PC-9 (cell line): ENCODE data around the gene PITHD1. TPM values are rescaled to one million over a fixed set of nuclear protein-coding genes. Genes with fewer than 3 reads are reported as not detected.

ENCODE experiments used
- BruUV-seq: library from RNA; stranded (reverse); fragments of 400-500 nt; replicated peaks from 2 replicates; lab custom pipeline; 2021; lab: Mats Ljungman, UMichigan
- CTCF ChIA-PET: fragments of 300-600 bp; sonication (Branson Sonifier 250); formaldehyde crosslinking; loops from one replicate; lab custom pipeline; 2022; ENCODE audit warnings: antibody characterized with exemption; lab: Charles Lee
- POLR2A ChIA-PET: fragments of 300-600 bp; sonication (Branson Sonifier 250); formaldehyde crosslinking; loops from one replicate; lab custom pipeline; 2022; ENCODE audit warnings: antibody characterized with exemption; ENCODE audit not compliant: unreplicated experiment; lab: Charles Lee
- DNase-seq, 2 experiments: peaks; one replicate each; pipeline versions ENCODE4 v3.0.0 to v3.0.0-alpha.2; 2015 to 2022; ENCODE audit warnings: mixed read lengths in 1 of 2
- H2AFZ ChIP-seq: fragments of 200-600 bp; sonication (generic); 2 replicates; pipeline ENCODE4 v1.8.1; 2017; ENCODE audit warnings: antibody characterized with exemption
- H3F3A ChIP-seq: fragments of 200-600 bp; sonication (generic); 2 replicates; pipeline ENCODE4 v1.8.1; 2017; ENCODE audit warnings: antibody characterized with exemption, mild to moderate bottlenecking, low read depth; ENCODE audit not compliant: insufficient read depth
- H3K27ac ChIP-seq: fragments of 200-600 bp; sonication (generic); 2 replicates; pipeline ENCODE4 v1.6.1; 2016; ENCODE audit warnings: mixed run types
- H3K27me3 ChIP-seq: fragments of 200-600 bp; sonication (generic); 2 replicates; pipeline ENCODE4 v1.6.1; 2016; ENCODE audit warnings: low read depth, mixed run types; ENCODE audit not compliant: insufficient read depth
- H3K36me3 ChIP-seq: fragments of 200-600 bp; sonication (generic); 2 replicates; pipeline ENCODE4 v1.6.1; 2016; ENCODE audit warnings: low read depth, mixed run types
- H3K4me1 ChIP-seq: fragments of 200-600 bp; sonication (generic); replicated peaks from 2 replicates; pipeline ENCODE4 v1.6.1; 2016; ENCODE audit warnings: mixed run types; ENCODE audit not compliant: insufficient read depth
- H3K4me2 ChIP-seq: fragments of 200-600 bp; sonication (generic); 2 replicates; pipeline ENCODE4 v1.6.1; 2017; ENCODE audit warnings: mixed run types
- H3K4me3 ChIP-seq: fragments of 200-600 bp; sonication (generic); 2 replicates; pipeline ENCODE4 v1.6.1; 2016; ENCODE audit warnings: mixed run types
- H3K79me2 ChIP-seq: fragments of 200-600 bp; sonication (generic); 2 replicates; pipeline ENCODE4 v1.6.1; 2017; ENCODE audit warnings: low read depth, mixed run types
- H3K9me2 ChIP-seq: fragments of 200-600 bp; sonication (generic); 2 replicates; pipeline ENCODE4 v1.8.1; 2017; ENCODE audit warnings: mild to moderate bottlenecking; ENCODE audit not compliant: insufficient read depth
- H3K9me3 ChIP-seq: fragments of 200-600 bp; sonication (generic); 2 replicates; pipeline ENCODE4 v1.8.1; 2016; ENCODE audit warnings: low read depth; ENCODE audit not compliant: insufficient read depth
- H4K20me1 ChIP-seq: fragments of 200-600 bp; sonication (generic); 2 replicates; pipeline ENCODE4 v1.8.1; 2017; ENCODE audit not compliant: insufficient read depth
- EZH2 ChIP-seq: fragments of 200-600 bp; sonication (generic); IDR thresholded peaks from 2 replicates; pipeline ENCODE4 v1.8.0; 2017; ENCODE audit warnings: antibody characterized with exemption, low read depth
- intact Hi-C: fragments of 100-400 bp; cut with micrococcal nuclease; formaldehyde crosslinking; loops from one replicate; pipeline ENCODE4 v1.10.0; 2022; ENCODE audit not compliant: unreplicated experiment
- total RNA-seq: library from RNA; stranded (reverse); gene quantifications from 2 replicates; pipeline ENCODE4 v1.2.3, GENCODE V29; 2021
- TF ChIP-seq, protein P1 (sequence below): fragments of 200-600 bp; sonication (generic); conservative IDR thresholded peaks from 2 replicates; pipeline ENCODE4 v1.6.1; 2017; ENCODE audit warnings: mixed run types, antibody characterized with exemption, mild to moderate bottlenecking, moderate library complexity

PITHD1 gene
- total RNA-seq, 1 experiment from 2014 or later = 38.5 TPM

DNA sequence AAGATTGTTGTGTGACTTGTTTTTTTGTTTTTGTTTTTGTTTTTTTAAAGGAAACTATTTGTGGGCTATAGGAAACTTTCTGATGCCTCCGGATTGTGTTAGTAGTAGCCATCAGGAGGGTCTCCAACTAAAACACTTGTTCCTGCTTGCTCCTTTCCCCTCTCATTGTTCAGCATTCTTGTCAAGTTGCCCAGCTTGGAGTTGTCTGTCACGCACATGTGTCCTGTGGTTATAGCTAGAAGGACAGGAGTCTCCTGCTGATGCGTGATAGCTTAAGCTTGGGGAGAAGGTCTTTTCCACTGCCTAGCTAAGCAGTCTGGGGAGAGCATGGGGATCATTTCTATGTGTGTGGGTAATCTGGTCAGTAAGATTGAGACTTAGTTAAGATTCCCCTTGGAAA is 9.5 kb downstream of the PITHD1 start:
- no TSS peak for BruUV-seq
- Histone ChIP-seq H3K4me3 (no peak overlapping the region), H3K36me3 (peaks cover 3% of the 10 kb centered on the region; the same call in 1 of the 2 replicates), H3K27ac (no peak overlapping the region), H2AFZ (no peak overlapping the region), H3K79me2 (peaks cover 14% of the 10 kb centered on the region), H3K9me3 (no peaks in the 10 kb centered on the region), H3K4me1 (peaks cover 15% of the 10 kb centered on the region), H4K20me1 (no peaks in the 10 kb centered on the region), H3K9me2 (no peaks in the 10 kb centered on the region), H3K4me2 (no peak overlapping the region), H3K27me3 (no peaks in the 10 kb centered on the region), H3F3A (peaks cover 27% of the 10 kb centered on the region)
- DNase-seq = no peak
- TF ChIP-seq, protein P1, sequence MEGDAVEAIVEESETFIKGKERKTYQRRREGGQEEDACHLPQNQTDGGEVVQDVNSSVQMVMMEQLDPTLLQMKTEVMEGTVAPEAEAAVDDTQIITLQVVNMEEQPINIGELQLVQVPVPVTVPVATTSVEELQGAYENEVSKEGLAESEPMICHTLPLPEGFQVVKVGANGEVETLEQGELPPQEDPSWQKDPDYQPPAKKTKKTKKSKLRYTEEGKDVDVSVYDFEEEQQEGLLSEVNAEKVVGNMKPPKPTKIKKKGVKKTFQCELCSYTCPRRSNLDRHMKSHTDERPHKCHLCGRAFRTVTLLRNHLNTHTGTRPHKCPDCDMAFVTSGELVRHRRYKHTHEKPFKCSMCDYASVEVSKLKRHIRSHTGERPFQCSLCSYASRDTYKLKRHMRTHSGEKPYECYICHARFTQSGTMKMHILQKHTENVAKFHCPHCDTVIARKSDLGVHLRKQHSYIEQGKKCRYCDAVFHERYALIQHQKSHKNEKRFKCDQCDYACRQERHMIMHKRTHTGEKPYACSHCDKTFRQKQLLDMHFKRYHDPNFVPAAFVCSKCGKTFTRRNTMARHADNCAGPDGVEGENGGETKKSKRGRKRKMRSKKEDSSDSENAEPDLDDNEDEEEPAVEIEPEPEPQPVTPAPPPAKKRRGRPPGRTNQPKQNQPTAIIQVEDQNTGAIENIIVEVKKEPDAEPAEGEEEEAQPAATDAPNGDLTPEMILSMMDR = no peak
- TF ChIP-seq EZH2 = no peak
- POLR2A ChIA-PET = no interaction called here
- intact Hi-C loops = no loop called here
- CTCF ChIA-PET = no interaction called here

DNA sequence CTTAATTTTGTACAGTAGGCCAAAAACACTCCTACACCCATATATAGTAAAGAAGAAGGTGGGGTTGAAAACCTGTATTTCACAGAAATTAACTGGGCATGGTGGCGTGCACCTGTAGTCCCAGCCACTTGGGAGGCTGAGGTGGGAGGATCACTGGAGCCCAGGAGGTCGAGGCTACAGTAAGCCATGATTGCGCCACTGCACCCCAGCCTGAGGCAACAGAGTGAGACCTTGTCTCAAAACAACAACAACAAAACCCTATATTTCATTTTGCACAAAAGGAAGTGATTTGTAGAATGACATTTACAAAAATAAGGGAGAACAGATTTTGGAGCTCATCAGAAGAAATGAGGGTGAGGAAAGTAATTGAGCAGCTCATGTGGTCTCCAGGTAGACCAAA is 10.5 kb downstream of the PITHD1 start:
- TF ChIP-seq, protein P1 = no peak
- no peak for TF ChIP-seq EZH2
- no peaks in the 10 kb centered on the region for H4K20me1 ChIP-seq
- H3K9me3 ChIP-seq = no peaks in the 10 kb centered on the region
- no peak overlapping the region for H3K4me2 ChIP-seq
- H3K36me3 ChIP-seq = peaks cover 3% of the 10 kb centered on the region; the same call in 1 of the 2 replicates
- POLR2A ChIA-PET = interaction anchor here (0.6 kb wide), 1 partner anchor 156 kb away, joined by 4 read pairs; no protein-coding TSS in a partner anchor
- peaks cover 15% of the 10 kb centered on the region for H3K4me1 ChIP-seq
- H3K79me2 ChIP-seq = peaks cover 21% of the 10 kb centered on the region
- H3K4me3 ChIP-seq = no peak overlapping the region
- DNase-seq = no peak
- H3K27ac ChIP-seq = peak overlapping the region; percentile 80; the same call in 1 of the 2 replicates
- BruUV-seq = no TSS peak
- peaks cover 27% of the 10 kb centered on the region for H3F3A ChIP-seq
- CTCF ChIA-PET = no interaction called here
- no peaks in the 10 kb centered on the region for H3K27me3 ChIP-seq
- H2AFZ ChIP-seq = no peak overlapping the region
- intact Hi-C loops = no loop called here
- H3K9me2 ChIP-seq = no peaks in the 10 kb centered on the region

DNA sequence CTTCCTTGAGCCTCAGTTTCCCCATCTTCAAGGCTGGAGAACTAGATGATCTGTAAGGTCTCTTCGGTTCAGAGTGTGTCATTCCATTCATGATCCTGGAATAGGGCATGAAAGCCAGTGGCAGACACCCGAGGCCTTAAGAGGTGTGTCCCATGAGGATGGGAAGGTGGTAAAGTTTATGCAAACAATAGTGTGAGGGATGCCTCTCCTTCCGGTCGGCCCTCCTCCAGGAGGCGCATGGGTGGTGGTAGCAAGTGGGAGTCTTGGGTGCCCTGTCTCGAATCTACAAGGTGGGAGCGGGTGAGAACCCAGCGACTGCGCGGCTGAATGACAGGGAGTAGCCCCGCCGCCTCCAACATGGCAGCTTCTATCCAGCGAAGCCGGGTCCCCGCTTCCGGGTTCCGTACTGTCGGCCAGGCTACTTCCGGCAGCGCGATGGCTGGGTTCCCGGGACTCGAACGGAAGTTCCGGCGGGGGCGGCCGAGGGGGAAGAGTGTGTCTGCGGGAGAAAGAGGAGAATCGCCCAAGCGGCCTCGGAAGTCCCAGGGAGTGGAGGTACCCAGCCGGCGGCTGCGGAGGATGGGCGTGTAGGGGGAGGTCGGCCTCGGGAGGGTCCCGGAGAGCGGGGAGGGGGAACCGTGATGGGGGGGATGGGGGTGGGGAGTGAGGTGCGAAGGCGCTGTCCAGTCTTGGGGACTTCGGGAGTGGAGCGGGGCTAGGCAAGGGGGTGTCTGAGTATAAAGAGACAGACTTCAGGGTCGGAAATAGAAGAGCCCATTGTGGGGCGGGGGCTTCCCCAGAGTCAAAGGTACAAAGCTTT is 12.7 kb downstream of the PITHD1 start, which contains the start of gene LYPLA2:
Gene LYPLA2, plus strand, starts transcription at position 450 of the 820 bp plus-strand sequence. CDS start 1,538 bp downstream, outside the sequence.
- Histone ChIP-seq H3K9me2 (no peaks in the 10 kb centered on the region), H3K27ac (peak within 1 kb of the TSS; percentile 80), H2AFZ (peak within 1 kb of the TSS; percentile 78; the same call in 1 of the 2 replicates), H3K4me3 (peak within 1 kb of the TSS; percentile 88), H3K4me2 (peak within 1 kb of the TSS; percentile 87), H3K36me3 (no peaks in the 10 kb centered on the region), H3K9me3 (no peaks in the 10 kb centered on the region), H3F3A (peaks cover 27% of the 10 kb centered on the region), H3K4me1 (peaks cover 15% of the 10 kb centered on the region), H3K27me3 (no peaks in the 10 kb centered on the region), H3K79me2 (peaks cover 21% of the 10 kb centered on the region), H4K20me1 (no peaks in the 10 kb centered on the region)
- CTCF ChIA-PET = interaction anchor here (0.6 to 1.1 kb wide), 3 partner anchors 10 to 75 kb away, joined by 3 to 5 read pairs (median 3); no protein-coding TSS in a partner anchor
- no TSS peak for BruUV-seq
- TF ChIP-seq EZH2 = no peak
- TF ChIP-seq, protein P1 = no peak
- POLR2A ChIA-PET = interaction anchor here (0.5 to 0.8 kb wide), 4 partner anchors 11 to 99 kb away, joined by 3 to 12 read pairs (median 5); partner anchors contain the start of genes PITHD1 and RPL11
- intact Hi-C loops = loop anchor here (1.0 kb wide), 2 partner anchors 8 to 13 kb away; partner anchors contain the start of gene PITHD1
- peak; percentile 65 to 90 for DNase-seq
